Esophagus squamous epithelium (tissue), 5 donors: Measurements from ENCODE around the gene IGLL5. TPM values are rescaled to one million over a fixed set of nuclear protein-coding genes. Genes with fewer than 3 reads are reported as not detected.

Experiments used
- DNase-seq: peaks from one replicate; lab custom pipeline; 2025; lab: John Stamatoyannopoulos, UW
- H3K27ac ChIP-seq, 4 donors: fragments of 200-600 bp; sonication (generic); one replicate each; pipeline ENCODE4 v1.5.1; 2016 to 2019; ENCODE audit warnings: mild to moderate bottlenecking in 1 of 4
- H3K27me3 ChIP-seq, 4 donors: fragments of 200-600 bp; sonication (generic); 1 replicate in 3 of 4; 2 replicates in 1 of 4; pipeline versions ENCODE4 v1.5.1 to v1.6.0; 2017 to 2021; ENCODE audit warnings: antibody characterized with exemption in 1 of 4
- H3K36me3 ChIP-seq, 3 donors: fragments of 200-600 bp; sonication (generic); one replicate each; pipeline ENCODE4 v1.5.1; 2016 to 2019
- H3K4me1 ChIP-seq, 3 donors: fragments of 200-600 bp; sonication (generic); one replicate each; pipeline ENCODE4 v1.5.1; 2017 to 2019
- H3K4me3 ChIP-seq, 4 donors: fragments of 200-600 bp; sonication (generic); 1 replicate in 3 of 4; 2 replicates in 1 of 4; pipeline ENCODE4 v1.5.1; 2016 to 2019; ENCODE audit warnings: mild to moderate bottlenecking in 2 of 4, moderate library complexity in 1 of 4
- H3K9me3 ChIP-seq, 3 donors: fragments of 200-600 bp; sonication (generic); one replicate each; pipeline ENCODE4 v1.5.1; 2016 to 2019
- POLR2A ChIP-seq, 4 donors: fragments of 450-650 bp; IDR thresholded peaks; one replicate each; pipeline ENCODE4 v1.6.1; 2017; ENCODE audit warnings: antibody characterized with exemption in 4 of 4, mild to moderate bottlenecking in 4 of 4, moderate library complexity in 3 of 4
- WGBS, 2 donors: methylation state at CpG; one replicate each; pipeline ENCODE4 v1.1.5; 2018; 5-methylcytosine and 5-hydroxymethylcytosine counted together
- intact Hi-C: fragments of 100-400 bp; cut with DNase I; formaldehyde crosslinking; loops from one replicate; pipeline ENCODE4 v1.15.0; 2022
- total RNA-seq, 4 donors: library from RNA; depleted of rRNA; stranded (reverse); fragments of >200 nt; gene quantifications; one replicate each; pipeline ENCODE4 v1.1.0, GENCODE V29; 2016
- TF ChIP-seq, protein P1 (sequence below), 6 experiments: fragments of 450-650 bp in 4 of 6; fragments of 200-600 bp in 2 of 6; sonication (generic) in 2 of 6; IDR thresholded peaks; one replicate each; pipeline ENCODE4 v1.5.1; 2016 to 2019; ENCODE audit warnings: antibody characterized with exemption in 6 of 6, mild to moderate bottlenecking in 4 of 6, moderate library complexity in 4 of 6
- donor health status: DM: yes; HTN: yes; CAD: no.

IGLL5 gene
- total RNA-seq, 4 donors from 2014 or later, result 5.0 to 20.7 TPM; not detected in 2

GRCh38 chr22:22849640-22850610 is 37.7 kb upstream of the IGLL5 start:
- Histone ChIP-seq H3K9me3 (no peaks in the 10 kb centered on the region), H3K27ac (no peak overlapping the region), H3K27me3 (peaks cover 0 to 54% (median 0%) of the 10 kb centered on the region in 4 donors), H3K4me3 (no peak overlapping the region), H3K4me1 (no peaks in the 10 kb centered on the region), H3K36me3 (no peaks in the 10 kb centered on the region)
- 70 to 78% methylated on average over 3 of the region's 5 CpGs for WGBS, 2 donors
- intact Hi-C loops, result loop anchor here (5.0 kb wide), 1 partner anchor 92 kb away; no protein-coding TSS in a partner anchor
- TF ChIP-seq, protein P1, sequence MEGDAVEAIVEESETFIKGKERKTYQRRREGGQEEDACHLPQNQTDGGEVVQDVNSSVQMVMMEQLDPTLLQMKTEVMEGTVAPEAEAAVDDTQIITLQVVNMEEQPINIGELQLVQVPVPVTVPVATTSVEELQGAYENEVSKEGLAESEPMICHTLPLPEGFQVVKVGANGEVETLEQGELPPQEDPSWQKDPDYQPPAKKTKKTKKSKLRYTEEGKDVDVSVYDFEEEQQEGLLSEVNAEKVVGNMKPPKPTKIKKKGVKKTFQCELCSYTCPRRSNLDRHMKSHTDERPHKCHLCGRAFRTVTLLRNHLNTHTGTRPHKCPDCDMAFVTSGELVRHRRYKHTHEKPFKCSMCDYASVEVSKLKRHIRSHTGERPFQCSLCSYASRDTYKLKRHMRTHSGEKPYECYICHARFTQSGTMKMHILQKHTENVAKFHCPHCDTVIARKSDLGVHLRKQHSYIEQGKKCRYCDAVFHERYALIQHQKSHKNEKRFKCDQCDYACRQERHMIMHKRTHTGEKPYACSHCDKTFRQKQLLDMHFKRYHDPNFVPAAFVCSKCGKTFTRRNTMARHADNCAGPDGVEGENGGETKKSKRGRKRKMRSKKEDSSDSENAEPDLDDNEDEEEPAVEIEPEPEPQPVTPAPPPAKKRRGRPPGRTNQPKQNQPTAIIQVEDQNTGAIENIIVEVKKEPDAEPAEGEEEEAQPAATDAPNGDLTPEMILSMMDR (IDR thresholded peaks at IDR 0.05), result no peak
- no peak for TF ChIP-seq POLR2A (IDR thresholded peaks at IDR 0.05)
- DNase-seq, result no peak

GRCh38 chr22:22851969-22852368 is 35.6 kb upstream of the IGLL5 start:
- intact Hi-C loops, result no loop called here
- Histone ChIP-seq H3K36me3 (no peaks in the 10 kb centered on the region), H3K27me3 (peaks cover 0 to 68% (median 0%) of the 10 kb centered on the region in 4 donors), H3K27ac (no peak overlapping the region), H3K9me3 (no peaks in the 10 kb centered on the region), H3K4me3 (no peak overlapping the region), H3K4me1 (no peaks in the 10 kb centered on the region)
- TF ChIP-seq POLR2A (IDR thresholded peaks at IDR 0.05), result no peak
- TF ChIP-seq, protein P1 (IDR thresholded peaks at IDR 0.05), result no peak
- 91 to 93% methylated on average over 5 of the region's 5 CpGs for WGBS, 2 donors
- no peak for DNase-seq

DNA sequence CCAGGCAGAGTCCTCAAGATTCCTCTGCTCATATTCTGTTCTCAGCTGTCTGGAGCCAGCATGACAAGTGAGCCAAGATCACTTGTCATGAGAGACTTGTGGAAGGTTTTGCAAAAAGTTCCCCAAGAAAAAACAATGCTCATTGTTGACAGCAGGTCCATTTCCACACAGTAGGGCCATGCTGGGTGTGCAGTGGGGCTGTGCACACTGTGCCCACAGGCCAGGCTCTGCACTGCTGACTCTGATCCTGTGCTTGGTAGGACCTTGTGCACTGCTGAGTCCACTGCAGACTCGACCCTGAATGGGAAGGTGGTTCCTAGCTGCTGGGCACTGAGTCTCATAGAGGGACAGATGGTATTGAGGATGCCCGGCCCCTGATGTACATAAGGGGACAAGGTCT is 33.9 kb upstream of the IGLL5 start:
- no peak overlapping the region for H3K27ac ChIP-seq
- H3K36me3 ChIP-seq, result no peaks in the 10 kb centered on the region
- H3K9me3 ChIP-seq, result no peaks in the 10 kb centered on the region
- no CpG with 5 or more reads among the region's 2 CpGs for WGBS, 2 donors
- no peak for TF ChIP-seq POLR2A (IDR thresholded peaks at IDR 0.05)
- TF ChIP-seq, protein P1 (IDR thresholded peaks at IDR 0.05), result no peak
- H3K4me3 ChIP-seq, result no peak overlapping the region
- peaks cover 0 to 73% (median 0%) of the 10 kb centered on the region in 4 donors for H3K27me3 ChIP-seq
- no peaks in the 10 kb centered on the region for H3K4me1 ChIP-seq
- no peak for DNase-seq
- intact Hi-C loops, result no loop called here

- H3K27ac ChIP-seq, result no peak overlapping the region
- 81 to 83% methylated on average over 8 of the region's 8 CpGs for WGBS, 2 donors
- no peaks in the 10 kb centered on the region for H3K36me3 ChIP-seq
- peaks cover 0 to 74% (median 0%) of the 10 kb centered on the region in 4 donors for H3K27me3 ChIP-seq
- DNase-seq, result no peak
- no peak for TF ChIP-seq POLR2A (IDR thresholded peaks at IDR 0.05)
- TF ChIP-seq, protein P1 (IDR thresholded peaks at IDR 0.05), result no peak
- intact Hi-C loops, result no loop called here
- no peaks in the 10 kb centered on the region for H3K9me3 ChIP-seq
- no peaks in the 10 kb centered on the region for H3K4me1 ChIP-seq
- no peak overlapping the region for H3K4me3 ChIP-seq
Measured at GRCh38 chr22:22854466-22854865, 33.1 kb upstream of the IGLL5 start.

GRCh38 chr22:22855085-22855484 is 32.5 kb upstream of the IGLL5 start:
- peaks cover 0 to 74% (median 0%) of the 10 kb centered on the region in 4 donors for H3K27me3 ChIP-seq
- no peaks in the 10 kb centered on the region for H3K9me3 ChIP-seq

More at GRCh38 chr22:22855085-22855484, 32.5 kb upstream of the IGLL5 start:
- no peaks in the 10 kb centered on the region for H3K36me3 ChIP-seq
- no peaks in the 10 kb centered on the region for H3K4me1 ChIP-seq
- H3K4me3 ChIP-seq, result no peak overlapping the region
- no peak for DNase-seq
- WGBS, 2 donors, result 72 to 79% methylated on average over 2 to 5 of the region's 13 CpGs
- TF ChIP-seq, protein P1 (IDR thresholded peaks at IDR 0.05), result no peak
- TF ChIP-seq POLR2A (IDR thresholded peaks at IDR 0.05), result no peak
- no peak overlapping the region for H3K27ac ChIP-seq
- intact Hi-C loops, result no loop called here
